NCI-H2196 treated with DMSO at 0.1 percent for 48 hours (cell line): Measurements from ENCODE around the gene AXIN1.
"Not testable (repeated sequence)": the region's sequence is repeated elsewhere in the genome, so short reads cannot be mapped to it uniquely, and the experiment has no call there.

Experiments used
- DNase-seq: peaks from one replicate; lab custom pipeline; 2025; ENCODE audit not compliant: unreplicated experiment; lab: John Stamatoyannopoulos, UW

The AXIN1 gene

DNA sequence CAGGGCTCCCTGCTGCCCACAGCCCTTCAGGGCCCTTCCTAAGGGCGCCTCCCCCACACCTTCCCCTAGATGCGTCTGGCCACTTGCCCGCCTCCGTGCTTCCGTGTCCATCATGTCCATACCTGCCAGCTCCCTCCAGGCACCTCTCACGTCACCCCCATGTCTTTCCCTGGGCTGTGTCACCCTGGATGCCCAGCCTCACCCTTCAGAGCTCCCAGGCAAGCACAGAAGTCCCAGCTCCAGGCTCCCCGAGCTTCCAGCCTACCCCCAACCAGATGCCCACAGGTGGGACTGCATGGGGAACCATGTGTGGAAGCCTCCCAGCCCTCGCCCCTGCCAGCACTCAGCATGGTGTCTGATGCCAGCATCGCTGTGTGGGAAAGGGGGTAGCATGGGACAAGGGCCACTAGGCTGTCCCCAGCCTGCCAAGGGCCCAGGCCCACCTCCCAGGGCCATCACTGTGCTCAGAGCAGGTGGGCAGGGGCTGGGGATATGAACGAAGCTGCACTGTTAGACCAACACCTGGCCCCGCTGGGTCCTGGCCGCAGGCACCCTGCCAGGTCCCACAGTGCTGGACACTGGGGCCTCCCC, 1.9 kb upstream of the AXIN1 start:
- no peak for DNase-seq

DNA sequence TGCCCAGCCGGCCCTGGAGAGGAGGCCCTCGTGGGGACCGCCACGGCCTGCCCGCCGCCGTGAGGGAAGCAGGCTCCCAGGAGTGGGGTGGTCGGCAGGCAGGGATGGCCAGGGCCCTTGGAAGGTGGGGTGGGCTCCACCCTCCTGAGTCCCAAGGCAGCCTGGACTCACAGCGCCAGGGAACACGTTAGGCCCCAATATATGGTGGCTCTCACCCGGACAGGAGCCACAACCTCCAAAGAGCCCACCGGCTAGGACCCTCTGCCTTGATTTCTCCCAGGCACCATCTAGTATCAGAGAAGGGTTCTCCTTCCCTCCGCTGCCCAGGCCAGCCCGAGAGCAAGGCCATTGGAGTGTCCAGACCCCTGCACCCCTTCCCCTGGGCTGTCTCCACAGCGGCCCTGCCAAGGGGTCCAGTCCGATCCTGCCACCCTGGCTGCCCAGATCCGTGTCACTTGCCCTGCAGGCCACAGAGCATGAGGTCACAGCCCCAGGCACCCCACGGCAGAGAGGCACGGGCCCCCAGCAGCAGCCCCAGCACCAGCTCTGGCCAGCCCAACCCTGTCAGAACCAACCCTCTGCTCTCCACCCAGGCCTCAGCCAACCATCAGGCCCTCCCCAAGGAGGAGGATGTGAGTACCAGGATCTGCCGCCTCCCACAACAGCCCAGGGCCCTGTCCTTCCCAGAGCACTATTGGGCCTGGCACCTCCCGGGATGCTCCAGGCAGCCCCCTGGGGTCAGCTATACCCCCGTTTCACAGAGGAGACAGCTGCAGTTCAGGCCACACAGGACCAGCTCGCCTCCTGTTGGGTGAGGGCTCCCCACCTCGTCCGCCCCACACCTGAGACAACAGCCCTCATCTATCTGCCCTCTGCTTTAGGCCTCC, 1.1 kb upstream of the AXIN1 start:
- DNase-seq, result no peak

DNA sequence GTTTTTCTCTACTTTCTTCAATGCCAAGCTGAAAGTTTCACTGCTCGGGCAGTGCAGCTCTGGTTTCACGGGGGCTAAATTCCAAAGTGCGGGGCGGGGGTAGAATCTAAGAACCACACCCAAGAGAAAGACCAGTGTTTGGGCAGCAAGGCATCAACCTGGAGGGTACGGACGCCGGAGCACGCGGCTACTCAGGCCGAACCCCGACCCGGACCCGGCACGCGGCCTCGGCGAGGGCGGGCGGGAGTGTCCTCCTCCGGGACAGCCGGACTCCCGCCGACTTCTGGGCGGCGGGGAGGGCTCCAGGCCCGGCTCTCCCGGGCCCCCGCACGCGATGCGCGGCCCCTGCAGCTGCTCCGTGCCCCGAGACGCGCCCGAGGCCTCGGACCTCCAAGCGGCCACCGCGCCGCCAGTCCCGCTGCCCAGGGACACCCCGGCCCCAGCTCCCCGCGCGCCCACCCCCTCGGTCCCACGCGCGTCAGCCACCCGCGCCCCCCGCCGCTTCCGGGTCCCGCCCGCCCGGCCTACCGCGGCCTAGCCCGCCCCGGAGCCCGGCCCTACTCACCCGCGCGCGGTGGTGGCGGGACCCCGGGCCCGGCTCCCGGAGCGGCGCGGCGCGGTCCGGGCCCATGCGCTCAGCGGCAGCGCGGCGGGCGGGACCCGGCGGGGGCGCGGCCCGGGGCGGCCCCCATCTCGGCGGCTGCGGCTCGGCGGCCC, 561 bp downstream of the AXIN1 start:
- DNase-seq, result no peak

DNA sequence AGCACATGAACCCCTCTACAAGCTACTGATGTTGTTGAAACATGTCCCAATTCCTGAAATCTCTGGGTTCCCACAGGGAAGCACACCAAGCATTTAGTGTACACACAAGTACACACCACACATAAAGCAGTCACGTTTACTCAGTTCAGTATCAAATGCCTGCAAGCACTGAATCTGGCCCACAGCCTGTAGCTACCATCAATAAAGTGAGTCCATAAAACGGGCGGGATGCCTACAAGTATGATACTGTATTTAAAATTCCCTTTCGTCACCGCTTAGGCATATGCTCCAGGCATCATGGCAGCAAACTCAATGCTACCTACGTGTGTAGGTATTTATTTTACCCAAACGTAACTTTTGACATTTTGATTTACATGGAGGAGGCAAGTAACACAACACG, 2.3 kb downstream of the AXIN1 start:
- DNase-seq, result no peak

DNA sequence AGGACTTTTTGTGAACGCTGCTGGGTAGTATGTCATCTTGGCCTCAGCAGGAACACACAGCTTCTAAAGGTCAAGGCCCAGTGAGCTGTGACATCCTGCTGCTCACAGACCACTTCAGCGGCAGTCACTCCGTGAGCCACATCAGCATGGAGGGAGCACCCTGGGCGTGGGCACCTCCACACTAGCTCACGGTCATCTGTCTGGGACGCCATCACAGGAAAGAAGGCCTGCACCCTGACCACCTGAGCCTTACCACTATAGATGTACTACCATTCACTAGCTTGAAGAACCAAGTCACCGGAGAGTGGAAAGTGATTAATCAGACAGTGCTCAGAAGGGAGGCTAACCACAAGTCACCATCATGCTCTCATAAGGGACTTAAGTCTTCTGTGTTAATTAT, 3.3 kb downstream of the AXIN1 start:
- DNase-seq, result no peak

DNA sequence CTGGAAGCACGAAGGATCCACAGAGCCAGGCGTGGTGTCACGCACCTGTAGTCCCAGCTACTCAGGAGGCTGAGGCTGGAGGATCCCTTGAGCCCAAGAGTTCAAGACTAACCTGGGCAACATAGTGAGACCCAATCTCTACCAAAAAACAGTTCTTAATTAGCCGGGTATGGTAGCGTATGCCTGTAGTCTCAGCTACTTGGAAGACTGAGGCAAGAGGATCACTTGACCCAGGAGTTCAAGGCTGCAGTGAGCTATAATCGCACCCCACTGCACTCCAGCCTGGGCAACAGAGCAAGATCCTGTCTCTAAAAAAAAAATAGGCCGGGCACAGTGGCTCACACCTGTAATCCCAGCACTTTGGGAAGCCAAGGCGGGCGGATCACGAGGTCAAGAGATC, 4.0 kb downstream of the AXIN1 start:
- not testable (repeated sequence) for DNase-seq

DNA sequence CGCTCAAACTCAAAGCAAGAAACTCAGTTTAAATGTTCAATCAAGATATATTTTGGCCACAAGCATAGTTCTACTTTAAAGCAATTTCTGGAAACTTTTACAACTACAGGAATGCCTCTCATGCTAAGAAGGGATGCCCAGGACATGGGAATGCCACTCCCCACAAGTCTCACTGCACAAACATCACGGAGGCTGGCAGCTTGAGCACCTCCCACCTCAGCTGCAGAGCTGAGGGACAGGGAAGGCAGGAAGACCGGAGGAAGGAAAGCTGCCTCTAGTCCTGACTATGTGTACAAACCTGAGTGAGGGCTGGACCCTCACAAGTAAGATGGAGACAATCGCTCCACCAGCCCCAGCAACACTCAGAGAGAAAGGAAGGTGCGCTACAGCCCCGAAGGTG, 5.3 kb downstream of the AXIN1 start:
- no peak for DNase-seq

DNA sequence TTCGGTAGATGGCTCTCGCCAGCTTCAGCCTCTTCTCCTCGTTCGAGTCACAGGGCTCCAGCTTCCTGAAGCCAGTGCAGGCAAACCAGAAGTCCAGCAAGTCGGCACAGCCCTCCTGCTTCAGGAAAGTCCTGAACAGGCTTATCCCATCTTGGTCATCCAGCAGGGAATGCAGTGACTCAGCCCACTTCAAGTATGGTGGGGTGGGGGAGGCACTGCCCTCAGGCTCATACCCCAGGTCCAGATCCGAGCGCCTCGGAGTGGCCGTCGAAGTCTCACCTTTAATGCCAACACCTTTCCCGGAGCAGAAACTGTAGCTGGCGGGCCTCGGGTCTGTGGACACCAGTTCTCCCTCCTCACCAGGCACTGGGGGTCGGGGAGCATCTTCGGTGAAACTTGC, 5.9 kb downstream of the AXIN1 start:
- DNase-seq, result no peak

DNA sequence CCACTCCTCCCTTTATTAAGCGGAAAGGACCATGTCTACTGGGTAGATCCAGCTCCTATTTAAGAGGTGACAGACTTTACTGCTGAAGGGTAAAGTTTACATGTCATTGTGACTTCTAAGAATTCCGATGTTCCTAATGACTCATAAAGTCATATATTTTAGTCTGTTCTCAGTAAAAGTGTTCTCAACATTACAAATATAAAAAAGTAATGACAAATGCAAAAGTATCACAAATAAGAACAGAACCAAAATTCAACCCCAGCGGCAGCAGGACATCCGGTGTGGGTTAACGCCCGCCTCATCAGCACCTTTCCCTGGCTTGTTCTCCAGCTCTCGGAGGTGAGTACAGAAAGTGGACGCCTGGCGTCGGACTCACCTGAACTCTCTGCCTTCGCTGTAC, 6.8 kb downstream of the AXIN1 start:
- DNase-seq, result no peak

DNA sequence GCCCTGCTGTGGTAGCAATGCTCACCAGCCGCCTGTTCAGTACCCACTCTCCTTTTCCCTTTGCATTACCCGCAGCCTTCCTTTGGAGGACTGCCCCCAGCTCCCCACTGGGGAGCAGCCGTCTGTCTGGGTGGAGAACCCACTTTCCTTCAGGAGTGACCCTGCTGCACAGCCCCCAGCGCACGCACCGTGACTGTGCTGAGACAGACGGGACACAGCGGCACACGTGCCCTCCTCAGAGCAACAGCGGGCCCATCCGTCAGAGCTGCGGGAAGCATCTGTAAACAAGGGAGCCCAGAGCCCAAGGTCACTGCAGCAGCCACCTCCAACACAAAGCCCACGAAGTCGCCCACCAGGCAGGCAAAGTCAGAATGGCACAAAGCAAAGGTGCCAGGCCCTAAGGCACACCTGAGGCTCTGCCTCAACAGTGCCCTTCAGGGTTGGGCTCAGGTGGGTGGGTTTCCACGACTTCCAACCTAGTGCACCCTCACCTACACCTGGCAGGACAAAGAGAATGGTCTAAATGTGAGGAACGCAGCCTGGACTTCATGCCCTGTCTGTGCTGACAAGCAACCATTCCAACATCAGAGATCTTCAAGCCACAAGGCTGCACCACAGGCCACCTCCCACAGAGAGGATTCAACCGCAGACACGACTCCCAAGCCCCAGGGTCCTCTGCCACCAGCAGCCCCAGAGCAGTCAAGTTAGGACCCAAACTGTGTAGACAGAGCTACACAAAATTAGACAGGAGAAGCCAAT, 9.9 kb downstream of the AXIN1 start:
- no peak for DNase-seq

DNA sequence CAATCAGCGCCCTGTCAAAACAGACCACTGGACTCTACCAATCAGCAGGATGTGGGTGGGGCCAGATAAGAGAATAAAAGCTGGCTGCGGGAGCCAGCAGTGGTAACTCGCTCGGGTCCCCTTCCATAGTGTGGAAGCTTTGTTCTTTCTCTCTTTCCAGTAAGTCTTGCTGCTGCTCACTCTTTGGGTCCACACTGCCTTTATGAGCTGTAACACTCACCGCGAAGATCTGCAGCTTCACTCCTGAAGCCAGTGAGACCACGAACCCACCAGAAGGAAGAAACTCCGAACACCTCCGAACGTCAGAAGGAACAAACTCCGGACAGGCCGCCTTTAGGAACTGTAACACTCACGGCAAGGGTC, 10.6 kb downstream of the AXIN1 start:
- DNase-seq, result not testable (repeated sequence)

DNA sequence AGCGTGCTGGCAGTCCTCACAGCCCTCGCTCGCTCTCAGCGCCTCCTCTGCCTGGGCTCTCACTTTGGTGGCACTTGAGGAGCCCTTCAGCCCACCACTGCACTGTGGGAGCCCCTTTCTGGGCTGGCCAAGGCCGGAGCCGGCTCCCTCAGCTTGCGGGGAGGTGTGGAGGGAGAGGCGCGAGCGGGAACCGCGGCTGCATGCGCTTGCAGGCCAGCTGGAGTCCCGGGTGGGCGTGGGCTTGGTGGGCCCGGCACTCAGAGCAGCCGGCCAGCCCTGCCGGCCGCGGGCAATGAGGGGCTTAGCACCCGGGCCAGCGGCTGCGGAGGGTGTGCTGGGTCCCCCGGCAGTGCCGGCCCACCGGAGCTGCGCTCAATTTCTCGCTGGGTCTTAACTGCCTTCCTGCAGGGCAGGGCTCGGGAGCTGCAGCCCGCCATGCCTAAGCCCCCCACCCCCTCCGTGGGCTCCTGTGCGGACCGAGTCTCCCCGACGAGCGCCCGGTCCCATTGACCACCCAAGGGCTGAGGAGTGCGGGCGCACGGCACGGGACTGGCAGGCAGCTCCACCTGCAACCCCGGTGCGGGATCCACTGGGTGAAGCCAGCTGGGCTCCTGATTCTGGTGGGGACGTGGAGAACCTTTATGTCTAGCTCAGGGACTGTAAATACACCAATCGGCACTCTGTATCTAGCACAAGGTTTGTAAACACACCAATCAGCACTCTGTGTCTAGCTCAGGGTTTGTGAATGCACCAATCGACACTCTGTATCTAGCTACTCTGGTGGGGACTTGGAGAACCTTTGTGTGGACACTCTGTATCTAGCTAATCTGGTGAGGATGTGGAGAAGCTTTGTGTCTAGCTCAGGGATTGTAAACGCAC, 11.2 kb downstream of the AXIN1 start:
- not testable (repeated sequence) for DNase-seq

DNA sequence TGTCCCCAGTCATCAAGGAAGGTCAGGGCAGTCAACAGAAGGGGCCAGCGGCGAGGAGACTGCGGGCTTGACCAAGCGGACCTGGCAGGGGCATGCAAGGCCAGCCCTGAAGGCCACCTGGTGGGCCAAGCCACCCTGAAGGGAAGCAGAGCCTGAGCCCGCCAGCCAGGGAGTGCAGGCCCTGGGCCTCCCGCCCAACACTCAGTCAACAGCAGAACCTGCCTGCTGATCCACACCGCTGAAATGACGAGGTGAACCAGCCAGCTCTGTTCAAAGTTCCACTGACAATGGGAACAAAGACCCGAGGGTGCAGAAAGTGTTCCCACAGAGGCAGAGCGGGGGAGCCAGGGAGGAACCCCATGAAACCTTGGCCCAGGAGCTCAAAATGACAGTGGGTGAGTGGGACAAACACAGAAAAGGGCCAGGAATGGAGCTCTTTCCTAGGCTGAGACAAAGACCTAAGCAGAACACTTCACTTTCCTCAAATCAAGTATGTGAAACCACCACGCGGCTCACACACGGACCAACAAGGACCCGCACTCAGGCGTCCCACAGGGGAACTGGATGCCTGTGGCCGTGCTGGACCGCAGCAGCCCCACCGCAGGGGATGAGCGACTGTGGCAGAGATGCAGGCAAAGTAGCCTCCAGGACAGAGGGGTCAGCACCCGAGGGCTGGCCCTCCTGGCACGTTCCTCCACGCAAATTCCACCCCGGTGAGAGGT, 12.0 kb downstream of the AXIN1 start:
- DNase-seq, result no peak

DNA sequence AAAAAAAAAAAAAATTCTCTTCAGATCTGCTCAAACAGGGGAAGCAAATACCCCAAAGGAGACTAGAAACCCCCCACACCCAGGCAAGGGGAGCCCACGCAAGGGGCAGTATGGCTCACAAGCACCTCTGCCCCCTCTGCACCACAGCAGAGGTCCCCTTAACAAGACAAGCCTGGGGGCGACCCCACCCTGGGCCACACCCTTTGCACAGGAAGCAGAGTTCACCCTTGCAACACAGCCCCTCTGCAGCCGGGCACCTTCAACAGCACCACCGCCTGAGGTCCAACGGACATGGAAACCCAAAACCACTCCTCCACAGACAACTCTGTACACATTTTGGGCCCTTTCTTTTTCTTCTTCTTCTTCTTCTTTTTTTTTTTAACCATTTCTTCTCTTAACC, 12.8 kb downstream of the AXIN1 start:
- no peak for DNase-seq

DNA sequence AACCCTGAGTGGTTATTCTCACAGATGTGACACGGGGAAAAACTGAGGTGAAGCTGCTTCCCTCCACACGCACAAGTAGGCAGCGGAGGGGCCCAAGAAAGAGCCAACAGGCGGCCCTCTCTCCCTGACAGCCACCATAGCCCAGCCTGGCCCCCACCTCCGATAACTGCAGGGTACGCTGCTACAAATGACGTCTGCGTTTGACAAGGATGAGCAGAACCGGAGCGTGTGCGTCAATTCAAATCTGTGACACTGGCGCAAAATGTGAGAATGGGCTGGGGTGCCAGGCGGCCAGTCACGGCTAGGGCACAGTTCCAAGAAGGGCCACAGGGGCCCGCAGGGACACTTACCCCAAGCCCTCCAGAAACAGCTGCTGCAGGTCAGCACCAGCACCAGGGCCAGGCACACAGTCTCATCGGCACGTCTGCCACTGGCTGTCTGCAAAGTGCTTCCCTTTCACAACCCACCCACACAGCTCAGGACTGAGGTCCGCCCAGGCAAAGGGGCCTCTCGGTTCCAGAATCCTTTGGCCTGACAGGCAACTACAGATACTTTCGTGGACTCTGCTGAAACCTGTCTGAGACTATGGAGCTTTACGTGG, 14.4 kb downstream of the AXIN1 start:
- no peak for DNase-seq

DNA sequence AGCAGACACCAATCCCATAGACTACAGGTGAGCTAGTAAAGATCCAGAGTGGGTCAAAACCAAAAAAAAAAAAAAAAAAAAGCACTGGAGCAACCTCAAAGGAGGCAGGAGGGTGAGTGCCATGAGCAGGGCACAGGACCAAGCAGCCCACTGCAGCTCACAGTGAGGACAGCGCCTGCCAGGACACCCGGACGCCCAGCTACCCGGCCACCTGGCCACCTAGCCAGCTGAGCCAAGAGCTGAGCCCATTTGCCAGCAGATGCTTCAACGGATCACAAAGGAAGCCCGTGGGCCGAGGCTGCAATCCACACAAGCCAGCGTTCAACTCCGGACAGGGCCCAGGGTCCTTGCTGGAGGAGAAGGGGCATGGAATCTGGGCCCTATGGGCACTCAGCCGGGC, 15.1 kb downstream of the AXIN1 start:
- no peak for DNase-seq

DNA sequence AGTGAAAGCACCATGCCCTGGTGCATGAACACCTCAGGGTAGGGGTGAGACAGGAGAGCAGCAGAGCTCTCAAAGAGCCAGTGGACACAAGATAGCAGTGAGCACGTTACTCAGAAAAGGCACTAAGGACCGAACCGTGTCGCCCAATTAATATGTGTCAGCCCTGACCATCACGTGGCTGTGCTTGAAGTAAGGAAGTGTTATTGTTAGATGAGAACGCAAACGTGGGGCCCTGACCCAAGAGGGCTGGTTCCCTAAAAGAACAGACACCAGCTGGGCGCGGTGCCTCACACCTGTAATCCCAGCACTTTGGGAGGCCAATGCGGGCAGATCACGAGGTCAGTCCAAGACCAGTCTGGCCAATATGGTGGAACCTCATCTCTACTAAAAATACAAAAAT, 16.3 kb downstream of the AXIN1 start:
- DNase-seq, result no peak

DNA sequence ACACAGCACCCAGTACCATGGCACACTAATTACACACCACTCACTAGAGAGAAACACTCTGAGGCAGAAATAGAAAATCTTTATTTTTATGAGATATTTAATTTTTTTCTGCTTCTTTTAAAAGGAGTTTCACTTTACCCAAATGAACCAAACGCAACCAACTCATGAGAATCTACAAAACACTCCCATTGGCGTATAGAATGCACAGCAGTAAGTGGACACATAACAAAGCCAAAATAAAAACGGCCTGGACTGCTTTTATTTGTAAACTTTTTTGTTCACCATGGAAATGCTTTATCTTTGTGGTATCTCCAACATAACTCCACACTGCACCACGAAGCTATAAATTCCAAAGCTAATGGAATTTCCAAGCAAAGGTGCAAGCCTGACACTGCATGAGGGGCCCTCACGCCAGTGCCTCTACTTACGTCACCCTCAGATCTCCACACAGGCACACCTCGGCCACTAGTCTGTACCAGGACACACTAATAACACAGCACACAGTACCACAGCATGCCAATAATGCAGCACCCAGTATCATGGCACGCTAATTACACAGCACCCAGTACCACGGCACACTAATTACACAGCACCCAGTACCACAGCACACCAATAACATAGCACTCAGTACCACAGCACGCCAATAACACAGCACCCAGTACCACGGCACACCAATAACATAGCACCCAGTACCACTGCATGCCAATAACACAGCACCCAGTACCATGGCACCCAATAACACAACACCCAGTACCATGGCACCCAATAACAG, 17.5 kb downstream of the AXIN1 start:
- DNase-seq, result not testable (repeated sequence)
